GM21737 (cell line): ENCODE data around the gene CEACAM21.

ENCODE experiments used
- ATAC-seq: cut with Tn5 transposase; IDR thresholded peaks from one replicate; pipeline ENCODE4 v1.9.1; 2021; ENCODE audit warnings: mild to moderate bottlenecking, moderate library complexity; ENCODE audit not compliant: unreplicated experiment

CEACAM21 gene

DNA sequence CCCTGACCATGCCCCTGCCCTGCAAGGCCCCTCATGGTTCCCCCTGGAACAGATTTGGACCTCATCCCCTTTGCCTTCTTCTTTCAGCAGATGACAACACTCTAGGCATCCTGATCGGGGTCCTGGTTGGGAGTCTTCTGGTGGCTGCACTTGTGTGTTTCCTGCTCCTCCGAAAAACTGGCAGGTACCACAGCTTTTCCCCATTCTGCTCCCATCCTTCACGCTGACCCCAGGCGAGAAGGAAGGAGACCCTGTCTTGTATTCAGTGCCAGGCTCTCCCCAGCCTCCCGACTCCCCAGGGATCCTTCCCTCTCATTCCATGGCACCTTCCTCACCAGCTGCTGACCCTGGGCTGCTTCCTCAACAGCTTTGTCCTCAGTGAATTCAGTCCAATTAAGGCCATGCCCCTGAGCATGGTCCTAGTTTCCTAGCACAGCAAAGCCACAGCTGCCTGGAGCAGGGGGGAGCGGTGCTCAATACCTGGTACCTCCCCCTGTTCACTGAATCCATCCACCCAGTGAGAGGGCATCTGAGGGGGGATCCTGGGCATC lies 8.4 kb downstream of the CEACAM21 start:
- no peak for ATAC-seq

DNA sequence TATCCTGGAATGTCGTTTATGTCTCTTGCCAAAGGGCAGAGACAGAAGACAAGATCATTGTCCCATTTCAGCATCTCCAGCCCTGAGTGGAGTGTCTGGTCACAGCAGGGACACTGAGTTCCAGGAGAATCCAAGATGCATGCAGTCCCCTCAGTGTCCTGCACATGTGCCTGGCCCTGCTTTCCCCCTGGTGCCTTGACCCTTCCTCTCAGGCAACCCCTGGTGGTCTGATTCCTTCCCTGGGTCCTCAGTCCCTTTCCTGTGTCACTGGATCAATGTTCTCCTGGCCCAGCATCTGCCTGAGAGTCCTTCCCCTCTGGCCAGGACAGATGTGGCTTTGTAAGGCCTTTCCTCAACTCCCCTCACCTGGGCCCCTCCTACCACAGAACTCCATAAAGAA lies 9.0 kb downstream of the CEACAM21 start:
- no peak for ATAC-seq

DNA sequence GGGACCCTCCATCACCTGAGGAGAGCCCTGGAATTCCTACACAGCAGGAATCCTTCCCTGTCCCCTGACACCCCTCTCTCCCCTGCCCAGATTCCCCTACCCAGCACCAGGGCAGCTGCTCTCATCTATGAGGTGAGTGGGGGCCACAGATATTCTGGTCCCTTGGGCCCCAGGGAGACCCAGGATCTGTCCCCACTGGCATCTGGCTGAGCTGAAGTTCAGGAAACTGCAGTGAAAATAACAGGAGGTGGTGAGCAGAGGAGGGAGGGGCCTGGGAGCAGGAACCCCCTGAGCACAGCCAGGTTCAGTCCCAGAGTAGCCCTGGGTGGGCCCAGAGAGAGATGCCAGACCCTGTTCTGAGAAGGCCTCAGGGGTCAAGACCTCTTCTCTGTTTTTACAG lies 10.1 kb downstream of the CEACAM21 start:
- no peak for ATAC-seq

DNA sequence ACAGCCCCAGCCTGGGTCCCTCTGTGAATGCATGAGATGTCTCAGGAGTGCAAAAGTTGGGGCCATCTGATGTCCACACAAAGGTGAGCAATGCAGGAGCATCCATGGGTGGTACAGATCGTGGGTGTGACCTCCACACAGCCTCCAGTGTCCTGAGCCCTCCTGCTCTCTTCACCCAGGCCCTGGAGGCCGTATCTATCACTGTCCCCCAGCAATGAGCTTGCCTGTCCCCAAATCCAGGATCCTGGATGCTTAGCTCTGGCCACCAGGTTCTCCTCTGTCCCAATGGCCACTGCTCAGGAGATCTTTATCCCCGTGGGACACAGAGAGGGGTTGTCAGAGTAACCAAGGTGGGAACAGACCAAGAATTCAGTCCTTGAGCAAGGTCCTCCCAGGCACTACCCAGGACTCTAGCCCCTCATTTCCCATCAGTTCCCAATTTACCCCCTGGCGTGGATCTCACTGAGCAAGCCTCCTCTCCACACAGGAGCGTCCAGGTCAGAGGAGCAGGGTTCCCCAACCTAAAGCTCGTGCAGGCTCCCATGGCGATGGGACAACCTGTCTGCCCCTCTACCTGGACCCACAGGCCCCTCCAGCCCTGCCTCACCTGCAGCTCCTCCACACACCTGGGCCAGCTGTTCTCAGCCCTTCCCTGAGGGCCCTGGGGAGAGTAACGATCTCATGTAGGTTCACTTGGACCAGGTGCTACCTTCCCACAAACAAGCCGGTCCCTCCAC lies 11.3 kb downstream of the CEACAM21 start:
- no peak for ATAC-seq

DNA sequence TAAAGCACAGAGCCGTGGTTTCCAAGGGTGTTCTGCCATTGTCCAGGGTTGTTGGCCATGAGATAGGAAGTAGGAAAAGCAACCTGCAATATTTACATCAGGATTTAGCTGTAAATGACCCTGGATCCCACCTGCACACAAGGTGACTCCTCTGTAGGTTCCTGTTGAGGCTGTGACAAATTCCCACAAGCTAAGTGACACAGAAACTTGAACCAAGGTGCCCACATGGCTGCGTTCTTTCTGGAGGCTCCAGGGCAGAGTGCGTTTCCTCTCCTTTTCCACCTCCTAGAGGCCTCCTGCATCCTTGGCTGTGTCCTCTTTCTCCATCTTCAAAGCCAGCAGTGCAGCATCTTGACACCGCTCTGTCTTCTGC lies 11.9 kb downstream of the CEACAM21 start:
- no peak for ATAC-seq

DNA sequence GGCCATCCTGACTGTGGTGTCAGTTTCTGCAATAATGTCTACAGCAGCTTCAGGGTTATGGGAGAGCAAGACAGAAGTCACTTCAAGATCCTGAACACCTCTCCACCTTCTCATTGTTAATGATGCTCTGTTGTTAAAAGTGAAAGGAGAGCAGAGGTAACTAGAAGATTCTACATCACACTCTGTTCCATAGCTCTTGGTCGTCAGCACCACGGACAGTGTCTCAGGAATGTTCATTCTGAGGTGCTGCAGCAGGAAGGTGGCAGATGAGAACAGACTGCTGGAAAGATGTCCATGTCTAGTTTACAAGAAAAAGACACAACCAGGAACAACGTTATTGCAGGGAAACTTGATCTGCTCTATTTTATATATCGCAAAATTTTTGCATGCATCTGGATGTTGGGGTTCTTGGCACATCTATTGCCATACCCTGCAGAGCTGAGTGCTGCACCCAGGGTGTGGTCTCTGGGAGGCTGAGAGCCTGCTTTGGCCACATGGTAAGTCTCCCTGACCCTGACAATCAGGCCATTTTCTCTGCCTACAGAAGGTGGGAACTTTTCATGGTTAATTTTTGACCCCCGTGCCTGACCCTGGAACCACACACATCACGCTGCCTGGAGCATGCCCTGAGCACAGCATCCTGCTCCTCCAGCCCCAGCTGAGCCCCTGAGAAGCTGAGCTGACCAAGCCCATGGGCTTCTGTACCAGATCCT lies 12.7 kb downstream of the CEACAM21 start:
- no peak for ATAC-seq

DNA sequence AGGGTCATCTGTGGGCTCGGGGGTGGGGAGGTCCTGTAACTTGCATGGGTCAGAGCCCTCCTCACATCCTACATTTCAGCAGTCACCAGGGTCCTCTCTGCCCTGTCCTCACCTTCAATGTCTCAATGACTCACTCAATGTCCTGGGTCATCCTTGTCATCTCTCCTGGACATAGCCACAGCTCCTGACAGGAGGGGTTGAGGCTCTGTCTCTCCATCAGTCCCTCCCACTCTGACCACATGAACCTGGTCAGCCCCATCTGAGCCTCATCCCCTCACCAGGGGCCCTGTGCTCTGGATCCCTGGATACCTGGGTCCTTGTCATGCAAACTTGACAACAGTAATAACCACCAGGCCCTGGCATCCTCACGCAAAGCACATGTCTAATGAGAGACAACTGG lies 13.4 kb downstream of the CEACAM21 start:
- no peak for ATAC-seq

DNA sequence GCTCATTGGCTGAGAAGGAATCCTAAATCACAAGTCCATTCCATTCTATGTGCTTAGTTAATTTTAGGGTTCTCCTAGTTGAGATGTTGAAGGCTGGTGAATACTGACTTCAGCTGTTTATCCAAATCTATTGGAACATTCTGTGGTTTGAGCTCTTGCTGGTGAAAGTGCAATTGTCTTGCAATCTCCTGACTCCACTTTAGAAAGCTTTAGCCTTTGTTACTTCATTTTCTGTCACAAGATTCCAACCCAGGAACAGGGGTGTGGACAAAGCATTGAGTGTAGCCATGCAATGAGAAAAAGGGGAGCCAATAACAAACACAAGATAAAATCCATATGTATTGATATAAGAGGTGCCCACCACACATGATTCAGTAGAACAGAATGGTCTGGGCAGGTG lies 15.0 kb downstream of the CEACAM21 start:
- no peak for ATAC-seq

DNA sequence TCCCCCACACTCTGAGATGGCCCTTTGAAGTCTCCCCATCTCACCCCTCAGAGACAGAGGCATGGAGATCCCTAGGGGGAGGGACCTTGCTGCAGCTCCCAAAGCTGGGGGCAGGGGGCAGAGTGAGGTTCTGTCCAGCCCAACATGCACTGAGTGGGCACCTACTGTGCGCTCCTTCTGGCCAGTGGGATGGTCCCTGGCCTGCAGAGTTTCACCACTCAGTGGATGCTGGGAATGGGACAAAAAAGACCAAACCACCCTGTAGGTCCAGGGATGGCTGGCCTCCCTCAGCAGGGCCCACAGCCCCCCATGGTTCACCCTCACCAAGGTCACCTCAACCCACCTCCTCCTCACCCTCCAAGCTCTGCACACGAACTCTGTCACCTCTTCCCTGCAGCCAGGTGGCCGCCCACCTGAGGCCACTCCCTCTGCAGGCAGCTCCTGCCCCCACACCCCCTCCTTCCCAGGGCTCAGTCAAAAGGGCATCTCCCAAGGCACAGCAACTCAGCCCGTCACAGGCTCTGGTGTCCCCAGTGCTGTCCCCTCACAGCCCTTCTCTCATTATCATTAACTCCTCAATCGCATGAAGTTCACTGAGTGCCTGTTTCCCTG lies 16.1 kb downstream of the CEACAM21 start:
- no peak for ATAC-seq

DNA sequence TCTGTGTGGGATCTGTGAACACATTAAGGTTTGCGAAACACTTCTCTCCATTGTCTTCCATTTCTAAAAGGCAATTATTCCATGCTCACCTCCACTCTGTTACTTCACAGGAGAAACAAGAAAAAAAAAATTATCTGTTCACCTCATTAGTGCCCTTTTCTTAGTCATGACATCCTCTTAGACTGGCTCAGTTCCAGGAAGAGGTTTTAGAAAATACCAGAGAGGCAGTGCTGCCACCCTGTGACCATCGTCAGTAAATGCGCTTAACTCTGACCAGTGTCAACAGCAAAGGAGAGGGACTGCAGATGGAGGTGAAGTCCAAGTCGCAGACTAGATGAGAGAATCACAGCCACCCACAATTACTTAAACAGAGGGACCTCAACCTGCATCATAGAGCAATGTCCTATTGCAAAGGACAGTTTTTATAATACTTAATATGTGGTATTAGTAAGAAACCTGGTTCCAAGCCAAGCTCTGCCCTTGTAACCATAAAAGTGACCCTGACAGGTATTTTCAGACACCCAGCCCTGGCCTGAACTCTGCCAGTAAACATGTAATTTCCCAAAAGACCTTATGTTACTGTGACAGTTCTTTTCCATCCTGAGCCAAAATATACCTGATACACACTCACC lies 19.4 kb downstream of the CEACAM21 start:
- no peak for ATAC-seq

DNA sequence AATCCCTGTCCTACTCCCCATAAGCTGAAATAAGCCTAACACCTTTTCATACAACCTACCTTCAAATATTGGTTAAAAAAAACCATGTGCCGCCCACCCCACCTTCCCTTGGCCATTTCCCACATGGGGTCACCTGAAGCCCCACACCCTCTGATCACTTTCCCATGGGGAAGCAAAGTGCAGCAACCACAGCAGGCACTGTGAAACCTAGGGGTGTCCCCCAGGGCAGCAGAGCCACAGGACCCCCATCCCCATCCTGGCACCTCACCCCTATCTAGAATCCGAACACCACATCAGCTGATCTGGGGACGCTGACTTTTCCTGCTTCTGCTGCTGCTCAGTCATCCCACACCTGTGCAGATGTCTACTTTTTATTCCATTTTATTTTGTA lies 19.9 kb downstream of the CEACAM21 start:
- no peak for ATAC-seq

DNA sequence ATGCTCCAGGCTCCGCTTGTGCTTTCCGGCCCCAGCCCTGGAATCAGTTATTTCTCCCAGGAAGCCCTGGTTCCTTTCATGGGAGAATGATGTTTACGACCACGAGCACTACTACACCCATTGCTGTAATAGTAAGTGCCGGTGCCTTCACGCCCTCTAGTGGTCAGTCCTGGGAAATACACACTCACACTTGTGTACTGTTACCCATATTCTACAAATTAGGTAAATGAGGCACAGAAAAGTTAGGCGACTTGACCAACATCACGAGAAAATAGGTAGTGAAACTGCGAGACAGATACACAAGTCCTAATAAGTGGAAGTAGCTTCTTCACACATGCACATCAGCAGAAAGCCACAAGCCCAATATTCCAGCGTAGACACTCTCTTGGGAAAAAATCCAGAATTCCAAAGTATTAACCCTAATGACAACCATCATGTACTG lies 21.7 kb downstream of the CEACAM21 start:
- peak; percentile 62 for ATAC-seq

DNA sequence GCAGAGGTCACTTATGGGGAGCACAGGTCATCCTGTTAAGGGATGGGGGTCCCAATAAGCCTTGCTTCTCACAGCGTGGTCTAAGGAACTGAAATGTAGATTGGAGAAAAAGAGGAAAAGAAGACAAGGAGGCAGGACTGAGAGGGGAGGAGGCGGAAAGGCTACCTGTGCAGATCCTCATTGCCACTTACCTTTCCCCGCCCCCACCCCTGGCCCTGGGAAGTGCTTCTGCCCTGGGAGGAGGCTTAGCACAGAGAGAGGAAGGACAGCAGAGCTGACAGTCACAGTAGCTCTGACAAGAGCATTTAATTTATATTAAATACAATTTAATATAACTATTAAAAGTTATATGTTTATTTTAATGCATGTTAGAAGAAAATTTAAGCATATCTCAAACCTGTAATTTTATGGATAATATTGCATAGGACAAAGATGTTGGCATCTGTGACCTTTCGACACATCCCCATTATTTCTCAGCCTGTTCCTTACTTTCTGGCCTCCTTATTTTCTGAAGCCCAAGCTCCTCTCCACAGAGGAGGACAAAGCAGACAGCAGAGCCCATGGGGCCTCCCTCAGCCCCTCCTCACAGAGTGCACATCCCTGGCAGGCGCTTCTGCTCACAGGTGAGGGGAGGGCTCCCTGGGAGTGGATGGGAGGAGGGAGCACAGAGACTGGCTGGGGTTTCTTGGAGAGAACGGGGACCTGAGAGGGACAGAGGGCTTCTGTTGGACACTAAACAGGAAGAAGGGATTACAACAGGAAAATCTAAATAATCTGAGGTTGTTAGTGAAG lies 23.4 kb downstream of the CEACAM21 start:
- ATAC-seq = no peak

DNA sequence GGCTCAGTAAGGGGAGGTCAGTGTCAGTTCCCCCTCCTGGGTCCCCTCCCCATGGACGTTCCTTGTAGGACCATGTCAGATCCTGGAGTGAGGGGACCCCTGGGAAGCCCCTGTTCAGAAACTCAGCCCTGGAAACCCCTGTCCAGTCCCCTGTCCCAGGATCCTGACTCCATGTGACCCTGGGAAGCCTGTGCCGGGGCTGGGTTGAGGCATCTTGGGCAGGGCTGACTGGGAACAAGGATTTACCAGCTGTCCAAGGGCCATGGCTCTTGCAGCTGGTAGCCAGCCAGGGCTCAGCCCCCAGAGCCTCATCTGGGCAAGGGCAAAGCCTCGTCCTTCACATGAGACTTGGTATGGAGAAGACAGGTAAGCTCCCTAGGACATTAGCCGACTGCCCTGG lies 25.8 kb downstream of the CEACAM21 start:
- ATAC-seq = no peak

DNA sequence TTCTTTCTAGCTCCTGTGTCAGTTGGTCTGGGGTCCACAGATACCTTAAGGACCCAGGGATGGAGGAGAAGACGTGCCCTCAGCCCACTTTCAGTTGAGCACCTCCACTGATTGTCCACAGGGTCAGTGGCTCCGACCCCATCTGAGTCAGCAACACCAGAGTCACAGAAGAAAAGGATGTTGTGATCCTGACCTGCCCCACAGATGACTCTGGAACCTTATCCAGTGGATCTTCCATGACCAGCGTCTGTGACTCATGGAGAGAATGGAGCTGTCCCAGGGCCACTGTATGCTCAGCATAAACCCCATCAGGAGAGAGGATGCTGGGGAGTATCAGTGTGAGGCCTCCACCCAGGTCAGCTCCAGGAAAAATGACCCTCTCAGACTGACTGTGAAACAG lies 28.9 kb downstream of the CEACAM21 start:
- no peak for ATAC-seq

DNA sequence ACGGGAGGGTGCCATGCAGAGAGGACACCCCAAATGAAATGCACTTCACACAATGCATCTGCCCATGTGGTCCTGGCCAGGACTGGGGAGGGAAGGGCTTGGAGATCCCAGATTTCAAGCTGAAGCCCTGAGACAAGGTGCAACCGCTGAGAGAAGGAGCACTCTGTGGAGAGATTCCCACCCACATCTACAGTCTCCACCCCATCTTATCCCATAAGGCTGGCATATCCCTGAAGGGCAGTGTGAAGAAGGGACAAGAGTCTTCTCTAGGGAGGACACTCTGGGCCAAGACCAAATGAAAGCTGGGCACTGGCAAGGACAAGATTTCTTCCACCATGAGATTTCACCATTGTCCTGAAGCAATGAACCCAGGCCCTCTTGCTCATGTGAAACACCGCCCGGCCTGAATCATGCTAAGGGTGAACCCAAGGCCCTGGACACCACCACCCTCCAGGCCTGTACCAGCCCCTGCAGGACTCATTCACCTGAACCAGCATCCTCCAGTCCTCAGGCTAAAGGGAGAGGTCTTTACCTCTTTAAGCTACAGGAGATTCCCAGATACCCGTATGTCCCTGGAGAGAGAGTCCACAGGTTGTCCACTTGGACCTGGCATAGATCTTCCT lies 30.4 kb downstream of the CEACAM21 start:
- no peak for ATAC-seq

DNA sequence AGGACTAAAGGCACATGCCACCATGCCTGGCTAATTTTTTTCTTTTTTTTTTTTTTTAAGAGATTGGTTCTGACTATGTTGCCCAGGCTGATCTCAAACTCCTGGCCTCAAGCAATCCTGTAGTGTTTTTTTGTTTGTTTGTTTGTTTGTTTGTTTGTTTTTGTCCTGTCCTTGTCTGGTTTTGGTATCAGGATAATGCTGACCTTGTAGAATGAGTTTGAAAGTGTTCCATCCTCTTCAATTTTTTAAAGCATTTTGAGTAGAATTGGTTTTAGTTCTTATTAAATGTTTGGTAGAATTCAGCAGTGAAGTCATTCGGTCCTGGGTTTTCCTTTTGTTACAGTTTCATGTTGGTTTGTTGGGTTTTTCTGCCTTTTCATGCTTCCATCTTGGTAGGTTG lies 31.7 kb downstream of the CEACAM21 start:
- no peak for ATAC-seq

DNA sequence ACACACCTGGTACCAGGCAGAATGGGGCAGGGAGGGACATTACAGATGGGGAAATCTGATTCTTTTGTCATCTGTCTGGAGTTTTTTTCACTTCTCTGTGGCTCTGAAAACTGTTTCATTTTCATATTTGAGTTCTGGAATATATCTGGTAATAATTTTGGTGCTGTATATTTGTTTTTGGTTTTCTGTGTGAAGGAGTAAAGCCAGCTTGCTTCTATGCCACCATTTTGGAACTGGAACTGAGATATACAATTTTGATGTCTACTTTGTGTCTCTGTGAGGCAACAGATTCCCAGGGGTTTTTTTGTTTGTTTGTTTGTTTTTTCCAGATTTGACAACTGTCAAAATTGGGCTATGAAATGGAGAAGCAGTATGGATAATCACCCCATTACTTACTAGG lies 34.8 kb downstream of the CEACAM21 start:
- no peak for ATAC-seq

DNA sequence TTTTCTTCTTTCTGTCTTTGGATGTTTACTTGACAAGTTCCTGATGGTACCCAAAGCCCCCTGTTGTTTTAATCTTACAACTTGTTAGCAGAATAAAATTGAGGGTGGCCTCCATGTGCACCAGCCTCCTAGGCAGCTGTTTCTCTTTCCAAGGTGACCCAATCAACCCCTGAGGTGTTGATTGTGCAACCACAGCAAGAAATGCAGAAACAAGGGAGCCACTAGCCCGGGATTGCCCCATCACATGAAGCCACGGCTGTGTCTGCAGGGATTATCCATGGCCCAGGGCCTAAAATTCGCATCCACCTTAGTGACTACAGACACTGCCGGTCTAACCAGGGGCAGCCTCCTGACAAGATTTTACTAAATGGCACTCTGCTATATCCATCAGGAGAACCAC lies 36.5 kb downstream of the CEACAM21 start:
- no peak for ATAC-seq

DNA sequence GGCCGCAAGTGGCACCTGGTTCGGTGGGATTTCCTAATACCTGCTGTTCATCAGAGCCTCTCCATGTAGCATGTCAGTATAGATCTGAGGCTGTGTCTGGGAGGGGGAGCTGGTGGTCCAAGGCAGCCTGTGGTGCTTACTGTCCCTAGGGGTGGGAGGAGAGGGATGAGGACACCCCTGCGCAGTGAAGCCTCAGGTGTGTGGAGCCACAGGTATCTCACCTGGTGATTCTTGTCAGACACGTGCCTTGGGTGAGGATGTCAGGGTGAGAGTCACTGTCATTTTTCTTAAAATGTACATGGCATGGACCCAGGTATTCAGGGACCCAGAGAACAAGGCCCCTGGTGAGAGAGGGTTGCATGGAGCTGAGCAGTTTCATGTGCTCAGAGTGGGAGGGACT lies 39.2 kb downstream of the CEACAM21 start:
- no peak for ATAC-seq
